ENCODE measurements around the gene CAMTA2. TPM values are rescaled to one million over a fixed set of nuclear protein-coding genes. Genes with fewer than 3 reads are reported as not detected.
A peak's percentile ranks its signal among the peaks of the same experiment; 100 is the strongest.

Gene CAMTA2
- total and polyA plus RNA-seq, 9 of the 15 experiments (the other 6 are each of a cell fraction or from before 2014, with no cell fraction given) = 0.24 to 25.1 (median 6.3) TPM

- TF ChIP-seq HMBOX1 (IDR thresholded peaks at IDR 0.05) = no peak
- TF ChIP-seq, protein P1, sequence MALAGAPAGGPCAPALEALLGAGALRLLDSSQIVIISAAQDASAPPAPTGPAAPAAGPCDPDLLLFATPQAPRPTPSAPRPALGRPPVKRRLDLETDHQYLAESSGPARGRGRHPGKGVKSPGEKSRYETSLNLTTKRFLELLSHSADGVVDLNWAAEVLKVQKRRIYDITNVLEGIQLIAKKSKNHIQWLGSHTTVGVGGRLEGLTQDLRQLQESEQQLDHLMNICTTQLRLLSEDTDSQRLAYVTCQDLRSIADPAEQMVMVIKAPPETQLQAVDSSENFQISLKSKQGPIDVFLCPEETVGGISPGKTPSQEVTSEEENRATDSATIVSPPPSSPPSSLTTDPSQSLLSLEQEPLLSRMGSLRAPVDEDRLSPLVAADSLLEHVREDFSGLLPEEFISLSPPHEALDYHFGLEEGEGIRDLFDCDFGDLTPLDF (CRISPR knock-in tag; IDR thresholded peaks at IDR 0.05) = no peak
- TF ChIP-seq ZNF511 (CRISPR knock-in tag; IDR thresholded peaks at IDR 0.05) = no peak
- no peak for TF ChIP-seq ZNF668 (CRISPR knock-in tag; IDR thresholded peaks at IDR 0.05)
- no peak for TF ChIP-seq TARDBP (IDR thresholded peaks at IDR 0.05)
- TF ChIP-seq PTBP1 (IDR thresholded peaks at IDR 0.05; ENCODE audit: low read depth, low read length) = no peak
- no peak for TF ChIP-seq PCBP2 (IDR thresholded peaks at IDR 0.05; ENCODE audit: low read depth, low read length, poor library complexity, severe bottlenecking)
- no peak for TF ChIP-seq SRSF9 (IDR thresholded peaks at IDR 0.05; ENCODE audit: borderline replicate concordance, low read depth, low read length)
- TF ChIP-seq CHD2 (IDR thresholded peaks at IDR 0.05; ENCODE audit: low read depth, low read length) = no peak
- TF ChIP-seq SNRNP70 (optimal IDR thresholded peaks at IDR 0.05; ENCODE audit: low read depth, low read length) = no peak
- TF ChIP-seq ZNF445 (CRISPR knock-in tag; IDR thresholded peaks at IDR 0.05; ENCODE audit: low read depth) = no peak
- no peak for TF ChIP-seq ZNF655 (CRISPR knock-in tag; IDR thresholded peaks at IDR 0.05)
- TF ChIP-seq CBFA2T2 (conservative IDR thresholded peaks at IDR 0.05) = no peak
- TF ChIP-seq ZNF232 (CRISPR knock-in tag; IDR thresholded peaks at IDR 0.05) = no peak
- TF ChIP-seq, protein P2, sequence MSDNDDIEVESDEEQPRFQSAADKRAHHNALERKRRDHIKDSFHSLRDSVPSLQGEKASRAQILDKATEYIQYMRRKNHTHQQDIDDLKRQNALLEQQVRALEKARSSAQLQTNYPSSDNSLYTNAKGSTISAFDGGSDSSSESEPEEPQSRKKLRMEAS (CRISPR knock-in tag; IDR thresholded peaks at IDR 0.05) = no peak
- TF ChIP-seq PHF8 (IDR thresholded peaks at IDR 0.05; ENCODE audit: borderline replicate concordance, low read length) = peak; percentile 47; the same call in 1 of the 2 replicates
- 0 out of 2 replicates have a peak, but pooled peaks have one; percentile 10 for TF ChIP-seq ZNF766 (CRISPR knock-in tag; conservative IDR thresholded peaks at IDR 0.05)
- no peak for TF ChIP-seq HMGXB4 (CRISPR knock-in tag; IDR thresholded peaks at IDR 0.05)
Observed at GRCh38 chr17:4998027-4998731, 10.7 kb upstream of the CAMTA2 start (continued).
